ENCODE measurements around the gene CAMK2D. TPM values are rescaled to one million over a fixed set of nuclear protein-coding genes. Genes with fewer than 3 reads are reported as not detected.

The CAMK2D gene
- total RNA-seq, 1 donor from 2014 or later = 73.5 TPM

- no peak overlapping the region for H3K27ac Mint-ChIP-seq
- intact Hi-C loops (cut with micrococcal nuclease) = loop anchor here (1.0 kb wide), 1 partner anchor 8 kb away; no protein-coding TSS in a partner anchor
- peaks cover 15% of the 10 kb centered on the region for H3K36me3 Mint-ChIP-seq (ENCODE audit: low read depth)
- no peak overlapping the region for H3K4me3 Mint-ChIP-seq
- H3K9me3 Mint-ChIP-seq = no peaks in the 10 kb centered on the region
- no peak for DNase-seq (ENCODE audit: low spot score)
- H3K4me1 Mint-ChIP-seq (ENCODE audit: low read depth) = peaks cover 6% of the 10 kb centered on the region
- no peaks in the 10 kb centered on the region for H3K27me3 Mint-ChIP-seq (ENCODE audit: insufficient read depth)
Observed at GRCh38 chr4:113618205-113618604, 143.3 kb downstream of the CAMK2D start.

GRCh38 chr4:113617195-113617594 is 144.3 kb downstream of the CAMK2D start:
- peaks cover 6% of the 10 kb centered on the region for H3K4me1 Mint-ChIP-seq (ENCODE audit: low read depth)
- H3K27me3 Mint-ChIP-seq (ENCODE audit: insufficient read depth) = no peaks in the 10 kb centered on the region
- H3K4me3 Mint-ChIP-seq = no peak overlapping the region
- H3K9me3 Mint-ChIP-seq = no peaks in the 10 kb centered on the region
- intact Hi-C loops (cut with micrococcal nuclease) = no loop called here
- no peak for DNase-seq (ENCODE audit: low spot score)
- H3K36me3 Mint-ChIP-seq (ENCODE audit: low read depth) = peaks cover 15% of the 10 kb centered on the region
- H3K27ac Mint-ChIP-seq = no peak overlapping the region

- Mint-ChIP-seq H3K4me1 (ENCODE audit: low read depth) (peaks cover 6% of the 10 kb centered on the region), H3K27ac (no peak overlapping the region), H3K4me3 (no peak overlapping the region), H3K36me3 (ENCODE audit: low read depth) (peaks cover 10% of the 10 kb centered on the region), H3K9me3 (no peaks in the 10 kb centered on the region), H3K27me3 (ENCODE audit: insufficient read depth) (no peaks in the 10 kb centered on the region)
- intact Hi-C loops (cut with micrococcal nuclease) = no loop called here
- no peak for DNase-seq (ENCODE audit: low spot score)
Observed at GRCh38 chr4:113616443-113616842, 145.1 kb downstream of the CAMK2D start.

GRCh38 chr4:113614414-113614813 is 147.1 kb downstream of the CAMK2D start:
- no peak for DNase-seq (ENCODE audit: low spot score)
- H3K36me3 Mint-ChIP-seq (ENCODE audit: low read depth) = peaks cover 15% of the 10 kb centered on the region
- no peak overlapping the region for H3K4me3 Mint-ChIP-seq
- H3K9me3 Mint-ChIP-seq = no peaks in the 10 kb centered on the region
- no peaks in the 10 kb centered on the region for H3K27me3 Mint-ChIP-seq (ENCODE audit: insufficient read depth)
- intact Hi-C loops (cut with micrococcal nuclease) = no loop called here
- peaks cover 10% of the 10 kb centered on the region for H3K4me1 Mint-ChIP-seq (ENCODE audit: low read depth)
- no peak overlapping the region for H3K27ac Mint-ChIP-seq

DNA sequence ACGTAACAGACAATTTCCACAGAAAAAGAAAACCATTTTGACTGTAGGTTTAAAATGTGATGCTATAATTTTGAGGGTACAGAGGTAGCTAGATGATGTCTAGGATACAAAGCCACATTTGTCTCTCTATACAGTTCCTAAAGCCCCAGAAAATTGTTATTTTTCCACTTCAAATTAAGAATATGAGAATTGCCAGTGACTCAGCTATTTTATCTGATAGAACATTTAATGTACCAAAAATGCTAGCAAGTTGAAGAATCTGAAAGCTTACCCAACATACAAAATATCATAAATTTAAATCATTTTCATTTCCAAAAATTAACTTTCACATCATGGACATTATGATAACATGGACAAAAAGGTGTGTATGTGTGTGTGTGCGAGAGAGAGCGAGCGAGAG is 148.0 kb downstream of the CAMK2D start:
- H3K9me3 Mint-ChIP-seq = no peaks in the 10 kb centered on the region
- no peak overlapping the region for H3K4me3 Mint-ChIP-seq
- peaks cover 20% of the 10 kb centered on the region for H3K36me3 Mint-ChIP-seq (ENCODE audit: low read depth)
- no peaks in the 10 kb centered on the region for H3K27me3 Mint-ChIP-seq (ENCODE audit: insufficient read depth)
- intact Hi-C loops (cut with micrococcal nuclease) = no loop called here
- no peak overlapping the region for H3K27ac Mint-ChIP-seq
- H3K4me1 Mint-ChIP-seq (ENCODE audit: low read depth) = peaks cover 11% of the 10 kb centered on the region
- DNase-seq (ENCODE audit: low spot score) = no peak

DNA sequence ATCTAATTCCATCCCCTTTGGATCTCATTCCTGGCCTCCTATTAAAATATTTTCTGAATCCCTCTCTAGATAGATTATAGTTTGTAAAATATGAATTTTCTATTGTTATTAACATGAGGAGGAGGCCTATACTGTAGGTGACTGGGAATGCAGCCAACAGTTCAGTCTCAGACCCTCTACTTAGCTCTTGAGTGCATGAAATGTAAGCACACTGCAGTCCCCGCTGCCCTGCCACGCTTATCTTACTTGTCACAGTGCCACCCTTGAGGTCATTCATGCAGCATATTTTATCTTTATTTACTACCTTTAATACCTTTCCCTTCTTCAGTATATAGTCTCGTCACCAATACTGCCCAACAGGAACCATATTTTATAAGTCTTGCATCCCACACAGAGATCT is 151.0 kb downstream of the CAMK2D start:
- no peak for DNase-seq (ENCODE audit: low spot score)
- Mint-ChIP-seq H3K4me3 (no peak overlapping the region), H3K4me1 (ENCODE audit: low read depth) (peaks cover 27% of the 10 kb centered on the region), H3K36me3 (ENCODE audit: low read depth) (peaks cover 42% of the 10 kb centered on the region), H3K27ac (no peak overlapping the region), H3K27me3 (ENCODE audit: insufficient read depth) (no peaks in the 10 kb centered on the region), H3K9me3 (no peaks in the 10 kb centered on the region)
- intact Hi-C loops (cut with micrococcal nuclease) = loop anchor here (1.0 kb wide), 1 partner anchor 8 kb away; no protein-coding TSS in a partner anchor

DNA sequence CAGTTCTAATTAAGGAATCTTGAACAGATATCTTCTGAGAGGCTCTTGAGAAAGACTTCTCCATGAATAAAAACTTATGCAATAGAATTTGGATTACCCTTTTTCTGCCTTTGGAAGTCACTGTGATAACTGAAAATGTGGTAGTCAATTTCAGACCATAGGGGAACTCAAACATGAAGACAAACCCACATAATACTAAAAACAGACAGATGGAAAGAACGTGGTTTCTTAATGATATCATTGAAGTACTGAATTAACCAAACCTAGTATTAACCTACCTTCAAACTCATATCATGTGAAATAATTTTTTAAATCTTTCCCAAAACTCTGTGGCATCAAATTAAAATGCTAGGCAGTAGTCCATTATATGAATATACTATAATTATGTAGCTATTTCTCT is 153.5 kb downstream of the CAMK2D start:
- Mint-ChIP-seq H3K36me3 (ENCODE audit: low read depth) (peaks cover 45% of the 10 kb centered on the region), H3K27ac (peak overlapping the region; percentile 36), H3K4me3 (no peak overlapping the region), H3K27me3 (ENCODE audit: insufficient read depth) (no peaks in the 10 kb centered on the region), H3K9me3 (peaks cover 4% of the 10 kb centered on the region), H3K4me1 (ENCODE audit: low read depth) (peaks cover 34% of the 10 kb centered on the region)
- no peak for DNase-seq (ENCODE audit: low spot score)
- intact Hi-C loops (cut with micrococcal nuclease) = loop anchor here (1.0 to 5.0 kb wide), 5 partner anchors 19 to 154 kb away; no protein-coding TSS in a partner anchor

DNA sequence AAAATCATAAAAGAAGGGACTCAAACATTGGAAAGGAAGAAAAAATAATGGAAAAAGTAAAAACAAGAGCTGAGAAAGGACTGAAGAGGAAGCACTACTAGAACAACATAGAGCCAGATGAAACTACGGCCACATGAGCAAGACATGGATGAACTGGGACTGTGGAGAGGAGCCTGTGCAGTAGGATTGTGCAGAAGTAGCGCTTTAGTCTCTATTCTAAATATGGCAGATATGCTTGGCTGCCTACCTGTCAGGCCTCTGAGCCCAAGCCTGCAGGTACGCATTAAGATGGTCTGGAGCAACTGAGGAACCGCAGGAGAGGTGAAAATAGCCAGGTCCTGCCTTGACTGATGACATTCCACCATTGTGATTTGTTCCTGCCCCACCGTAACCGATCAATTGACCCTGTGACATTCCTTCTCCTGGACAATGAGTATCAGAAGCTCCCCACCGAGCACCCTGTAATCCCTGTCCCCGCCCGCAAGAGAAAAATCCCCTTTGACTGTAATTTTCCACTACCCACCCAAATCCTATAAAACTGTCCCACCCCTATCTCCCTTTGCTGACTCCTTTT is 154.3 kb downstream of the CAMK2D start:
- Mint-ChIP-seq H3K36me3 (ENCODE audit: low read depth) (peaks cover 48% of the 10 kb centered on the region), H3K4me1 (ENCODE audit: low read depth) (peaks cover 34% of the 10 kb centered on the region), H3K4me3 (no peak overlapping the region), H3K27me3 (ENCODE audit: insufficient read depth) (no peaks in the 10 kb centered on the region), H3K9me3 (peaks cover 4% of the 10 kb centered on the region), H3K27ac (peak overlapping the region; percentile 40)
- intact Hi-C loops (cut with micrococcal nuclease) = loop anchor here (5.0 kb wide), 1 partner anchor 40 kb away; no protein-coding TSS in a partner anchor
- DNase-seq (ENCODE audit: low spot score) = no peak

DNA sequence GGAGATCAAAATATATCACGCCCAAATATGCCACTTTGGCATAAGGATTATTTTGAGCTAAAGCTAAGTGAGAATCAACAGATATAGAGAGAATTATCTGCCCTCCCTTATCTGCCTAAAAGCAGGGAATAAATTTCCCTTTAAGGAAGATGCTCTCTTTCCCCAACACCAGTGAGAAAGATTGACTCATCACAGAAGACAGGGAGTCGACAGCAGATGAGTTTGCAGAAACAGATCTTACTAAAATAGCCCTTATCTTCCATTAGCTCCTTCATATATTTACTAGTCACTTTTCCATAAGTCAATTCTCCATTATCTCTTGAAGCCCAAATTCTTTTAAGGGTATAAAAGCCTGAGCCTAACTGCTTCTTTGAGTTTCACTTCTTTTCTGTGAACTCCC is 156.6 kb downstream of the CAMK2D start:
- Mint-ChIP-seq H3K27ac (no peak overlapping the region), H3K4me3 (no peak overlapping the region), H3K36me3 (ENCODE audit: low read depth) (peaks cover 50% of the 10 kb centered on the region), H3K27me3 (ENCODE audit: insufficient read depth) (no peaks in the 10 kb centered on the region), H3K4me1 (ENCODE audit: low read depth) (peaks cover 32% of the 10 kb centered on the region), H3K9me3 (peaks cover 4% of the 10 kb centered on the region)
- intact Hi-C loops (cut with micrococcal nuclease) = loop anchor here (5.0 kb wide), 1 partner anchor 38 kb away; no protein-coding TSS in a partner anchor
- DNase-seq (ENCODE audit: low spot score) = no peak

GRCh38 chr4:113603911-113604310 is 157.6 kb downstream of the CAMK2D start:
- no peak for DNase-seq (ENCODE audit: low spot score)
- H3K4me1 Mint-ChIP-seq (ENCODE audit: low read depth) = peaks cover 37% of the 10 kb centered on the region
- H3K4me3 Mint-ChIP-seq = no peak overlapping the region
- H3K9me3 Mint-ChIP-seq = peaks cover 4% of the 10 kb centered on the region
- H3K27me3 Mint-ChIP-seq (ENCODE audit: insufficient read depth) = no peaks in the 10 kb centered on the region
- H3K27ac Mint-ChIP-seq = no peak overlapping the region
- intact Hi-C loops (cut with micrococcal nuclease) = no loop called here
- H3K36me3 Mint-ChIP-seq (ENCODE audit: low read depth) = peaks cover 47% of the 10 kb centered on the region

DNA sequence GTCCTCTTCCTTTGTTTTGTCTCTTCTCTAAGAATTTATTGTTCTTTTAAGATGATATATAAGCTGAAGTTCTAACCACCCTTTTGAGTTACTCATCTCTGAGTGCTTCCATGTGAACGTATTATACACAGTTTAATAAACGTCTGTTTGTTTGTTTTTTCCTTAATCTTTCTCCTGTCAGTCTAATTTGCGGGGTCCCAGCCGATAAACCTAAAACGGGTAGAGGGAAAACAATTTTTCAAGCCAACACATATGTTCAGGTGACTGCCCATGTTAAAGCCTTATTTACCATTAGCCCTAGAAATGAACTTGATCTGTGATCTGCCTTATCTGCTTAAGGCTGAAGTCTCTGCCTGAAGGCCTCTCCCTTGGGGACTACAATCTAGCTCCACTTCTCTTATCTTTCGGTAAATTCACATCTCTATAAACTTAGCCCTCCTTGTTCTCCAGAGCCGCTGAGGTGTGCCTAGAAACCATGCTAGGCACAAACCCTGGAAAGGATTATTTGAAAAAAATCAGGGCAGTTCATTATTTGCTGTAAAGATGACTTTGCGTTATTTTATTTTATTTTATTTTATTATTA is 158.8 kb downstream of the CAMK2D start:
- DNase-seq (ENCODE audit: low spot score) = no peak
- Mint-ChIP-seq H3K4me3 (no peak overlapping the region), H3K9me3 (peaks cover 4% of the 10 kb centered on the region), H3K4me1 (ENCODE audit: low read depth) (peaks cover 36% of the 10 kb centered on the region), H3K36me3 (ENCODE audit: low read depth) (peaks cover 44% of the 10 kb centered on the region), H3K27ac (no peak overlapping the region), H3K27me3 (ENCODE audit: insufficient read depth) (no peaks in the 10 kb centered on the region)
- intact Hi-C loops (cut with micrococcal nuclease) = no loop called here

GRCh38 chr4:113601636-113602035 is 159.9 kb downstream of the CAMK2D start:
- Mint-ChIP-seq H3K27ac (no peak overlapping the region), H3K4me3 (no peak overlapping the region)

DNA sequence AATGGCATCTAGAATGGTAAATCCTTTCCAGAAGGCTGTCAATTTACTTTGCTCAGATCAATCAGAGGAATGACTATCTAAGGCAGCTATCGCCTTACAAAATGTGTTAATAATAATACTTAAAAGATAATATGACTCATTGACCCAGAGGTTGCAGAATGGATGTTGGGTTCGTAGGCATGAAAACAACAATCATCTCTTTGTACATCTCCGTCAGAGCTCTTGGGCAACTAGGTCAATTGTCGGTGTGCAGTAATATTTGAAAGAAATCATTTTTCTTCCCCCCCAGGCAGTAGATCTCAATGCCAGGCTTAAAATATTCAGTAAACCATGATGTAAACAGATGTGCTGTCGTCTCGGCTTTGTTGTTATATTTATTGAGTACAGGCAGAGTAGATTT is 165.1 kb downstream of the CAMK2D start:
- Mint-ChIP-seq H3K4me3 (no peak overlapping the region), H3K36me3 (ENCODE audit: low read depth) (peaks cover 49% of the 10 kb centered on the region), H3K4me1 (ENCODE audit: low read depth) (peaks cover 63% of the 10 kb centered on the region), H3K27ac (no peak overlapping the region), H3K9me3 (no peaks in the 10 kb centered on the region), H3K27me3 (ENCODE audit: insufficient read depth) (no peaks in the 10 kb centered on the region)
- intact Hi-C loops (cut with micrococcal nuclease) = no loop called here
- DNase-seq (ENCODE audit: low spot score) = no peak

More at GRCh38 chr4:113601636-113602035, 159.9 kb downstream of the CAMK2D start:
- H3K27me3 Mint-ChIP-seq (ENCODE audit: insufficient read depth) = no peaks in the 10 kb centered on the region
- no peak for DNase-seq (ENCODE audit: low spot score)
- H3K4me1 Mint-ChIP-seq (ENCODE audit: low read depth) = peaks cover 30% of the 10 kb centered on the region
- intact Hi-C loops (cut with micrococcal nuclease) = no loop called here
- peaks cover 4% of the 10 kb centered on the region for H3K9me3 Mint-ChIP-seq
- peaks cover 39% of the 10 kb centered on the region for H3K36me3 Mint-ChIP-seq (ENCODE audit: low read depth)
